SK-N-SH treated with all-trans-retinoic acid at 6 μM for 48 hours (cell line): ENCODE measurements around the gene RPL28.

Experiments
- ATAC-seq: fragments of 200-7000 bp; cut with Tn5 transposase; 3 replicates; pipeline ENCODE4 v1.9.1; 2020; ENCODE audit warnings: mild to moderate bottlenecking, moderate library complexity
- BACH2 ChIP-seq: fragments of 250-450 bp; sonication (Bioruptor Pico); IDR thresholded peaks from 2 replicates; pipeline ENCODE4 v1.9.0; 2021; ENCODE audit warnings: mild to moderate bottlenecking, borderline replicate concordance
- CREB5 ChIP-seq: fragments of 250-450 bp; sonication (Bioruptor Pico); IDR thresholded peaks from 2 replicates; pipeline ENCODE4 v1.5.1; 2020; ENCODE audit warnings: low read depth, mild to moderate bottlenecking, moderate library complexity
- CSDC2 ChIP-seq: fragments of 250-450 bp; sonication (Bioruptor Pico); IDR thresholded peaks from 2 replicates; pipeline ENCODE4 v1.5.0; 2020; ENCODE audit warnings: mild to moderate bottlenecking, moderate library complexity
- CSRNP3 ChIP-seq: fragments of 250-450 bp; sonication (Bioruptor Pico); IDR thresholded peaks from 2 replicates; pipeline ENCODE4 v1.5.1; 2021; ENCODE audit warnings: mild to moderate bottlenecking, moderate library complexity
- ESRRG ChIP-seq: fragments of 250-450 bp; sonication (Bioruptor Pico); IDR thresholded peaks from 2 replicates; pipeline ENCODE4 v1.6.1; 2021; ENCODE audit warnings: mild to moderate bottlenecking
- GLIS3 ChIP-seq: fragments of 250-450 bp; sonication (Bioruptor Pico); IDR thresholded peaks from 2 replicates; pipeline ENCODE4 v1.5.0; 2020; ENCODE audit warnings: mild to moderate bottlenecking, moderate library complexity
- ISL1 ChIP-seq: fragments of 250-450 bp; sonication (Bioruptor Pico); IDR thresholded peaks from 2 replicates; pipeline ENCODE4 v2.1.2; 2022; ENCODE audit warnings: mild to moderate bottlenecking, moderate library complexity
- OSR1 ChIP-seq: fragments of 250-450 bp; sonication (Bioruptor Pico); IDR thresholded peaks from 2 replicates; pipeline ENCODE4 v1.8.0; 2022; ENCODE audit warnings: moderate library complexity, mild to moderate bottlenecking, inconsistent platforms
- PATZ1 ChIP-seq: fragments of 250-450 bp; sonication (Bioruptor Pico); IDR thresholded peaks from 2 replicates; pipeline ENCODE4 v1.8.0; 2020; ENCODE audit warnings: mild to moderate bottlenecking, moderate library complexity, borderline replicate concordance
- POU6F1 ChIP-seq: fragments of 250-450 bp; sonication (Bioruptor Pico); IDR thresholded peaks from 2 replicates; pipeline ENCODE4 v1.8.0; 2021; ENCODE audit warnings: low read depth, mild to moderate bottlenecking, moderate library complexity, borderline replicate concordance
- PPARA ChIP-seq: fragments of 250-450 bp; sonication (Bioruptor Pico); IDR thresholded peaks from 2 replicates; pipeline ENCODE4 v1.5.0; 2020; ENCODE audit warnings: mild to moderate bottlenecking, borderline replicate concordance
- RARB ChIP-seq: fragments of 250-450 bp; sonication (Bioruptor Pico); IDR thresholded peaks from 2 replicates; pipeline ENCODE4 v1.8.0; 2021; ENCODE audit warnings: mild to moderate bottlenecking, moderate library complexity
- SNAI2 ChIP-seq: fragments of 250-450 bp; sonication (Bioruptor Pico); IDR thresholded peaks from 2 replicates; pipeline ENCODE4 v1.5.0; 2020; ENCODE audit warnings: mild to moderate bottlenecking, moderate library complexity
- TCF4 ChIP-seq: fragments of 250-450 bp; sonication (Bioruptor Pico); IDR thresholded peaks from 2 replicates; pipeline ENCODE4 v1.8.0; 2021; ENCODE audit warnings: mild to moderate bottlenecking, moderate library complexity, borderline replicate concordance
- TOX ChIP-seq: fragments of 250-450 bp; sonication (Bioruptor Pico); IDR thresholded peaks from 2 replicates; pipeline ENCODE4 v1.8.0; 2021; ENCODE audit warnings: mild to moderate bottlenecking, moderate library complexity, borderline replicate concordance
- TSHZ2 ChIP-seq: fragments of 250-450 bp; sonication (Bioruptor Pico); IDR thresholded peaks from 2 replicates; pipeline ENCODE4 v1.5.0; 2020; ENCODE audit warnings: mild to moderate bottlenecking, moderate library complexity
- ZC3H10 ChIP-seq: fragments of 250-450 bp; sonication (Bioruptor Pico); IDR thresholded peaks from 2 replicates; pipeline ENCODE4 v1.5.1; 2021; ENCODE audit warnings: mild to moderate bottlenecking, moderate library complexity
- ZFP3 ChIP-seq: fragments of 250-450 bp; sonication (Bioruptor Pico); IDR thresholded peaks from 2 replicates; pipeline ENCODE4 v1.5.0; 2020; ENCODE audit warnings: mild to moderate bottlenecking, moderate library complexity
- ZFP30 ChIP-seq: fragments of 450-650 bp; formaldehyde crosslinking; IDR thresholded peaks from 2 replicates; pipeline ENCODE4 v1.5.0; 2022; ENCODE audit warnings: mild to moderate bottlenecking, moderate library complexity
- ZNF565 ChIP-seq: fragments of 450-650 bp; formaldehyde crosslinking; conservative IDR thresholded peaks from 2 replicates; pipeline ENCODE4 v1.5.0; 2020; ENCODE audit warnings: low read depth, mild to moderate bottlenecking, moderate library complexity
- ZNF70 ChIP-seq: fragments of 450-650 bp; formaldehyde crosslinking; IDR thresholded peaks from 2 replicates; pipeline ENCODE4 v1.5.0; 2020; ENCODE audit warnings: mild to moderate bottlenecking, moderate library complexity
- ZNF8 ChIP-seq: fragments of 450-650 bp; formaldehyde crosslinking; IDR thresholded peaks from 2 replicates; pipeline ENCODE4 v1.5.0; 2020; ENCODE audit warnings: mild to moderate bottlenecking, moderate library complexity

Gene RPL28

GRCh38 chr19:55385724-55386492 lies at the start of gene RPL28:
Gene RPL28 (plus strand): TSS chr19:55385932. CDS start chr19:55386358, 426 bp downstream.
- TF ChIP-seq BACH2 (CRISPR knock-in tag): no peak
- TF ChIP-seq ZC3H10: no peak
- TF ChIP-seq ZNF565 (CRISPR knock-in tag): no peak
- TF ChIP-seq OSR1 (CRISPR knock-in tag): no peak
- TF ChIP-seq TOX (CRISPR knock-in tag): no peak
- no peak for TF ChIP-seq ISL1 (CRISPR knock-in tag)
- no peak for TF ChIP-seq SNAI2 (CRISPR knock-in tag)
- TF ChIP-seq ZNF8 (CRISPR knock-in tag): no peak
- TF ChIP-seq RARB (CRISPR knock-in tag): no peak
- no peak for TF ChIP-seq ZFP30
- TF ChIP-seq CSDC2 (CRISPR knock-in tag): no peak
- TF ChIP-seq TSHZ2 (CRISPR knock-in tag): no peak
- no peak for TF ChIP-seq POU6F1 (CRISPR knock-in tag)
- no peak for TF ChIP-seq PATZ1
- no peak for TF ChIP-seq ZNF70 (CRISPR knock-in tag)
- TF ChIP-seq GLIS3 (CRISPR knock-in tag): no peak
- TF ChIP-seq PPARA (CRISPR knock-in tag): no peak
- TF ChIP-seq, all 23 proteins: peak for 0
- peak; percentile 84 for ATAC-seq

GRCh38 chr19:55336101-55336500 lies 49.6 kb upstream of the RPL28 start:
- TF ChIP-seq ZFP3 (no peak), ZNF8 (CRISPR knock-in tag) (no peak), CSDC2 (CRISPR knock-in tag) (no peak), CREB5 (CRISPR knock-in tag) (no peak), GLIS3 (CRISPR knock-in tag) (no peak), ESRRG (CRISPR knock-in tag) (no peak), RARB (CRISPR knock-in tag) (no peak), CSRNP3 (CRISPR knock-in tag) (no peak), TCF4 (CRISPR knock-in tag) (no peak), ZC3H10 (no peak), TSHZ2 (CRISPR knock-in tag) (no peak), PPARA (CRISPR knock-in tag) (no peak), ZNF70 (CRISPR knock-in tag) (no peak), ISL1 (CRISPR knock-in tag) (no peak), ZNF565 (CRISPR knock-in tag) (no peak)

More at GRCh38 chr19:55336101-55336500, 49.6 kb upstream of the RPL28 start:
- no peak for ATAC-seq
